Skeletal muscle tissue (tissue), 4 donors: ENCODE results near the gene POLR2B. TPM values are rescaled to one million over a fixed set of nuclear protein-coding genes. Genes with fewer than 3 reads are reported as not detected.
"Not testable (repeated sequence)": the region's sequence is repeated elsewhere in the genome, so short reads cannot be mapped to it uniquely, and the experiment has no call there.

Experiments used
- H3K27ac ChIP-seq: one replicate; pipeline ENCODE4 v1.7.0; 2013; ENCODE audit warnings: mild to moderate bottlenecking, low read depth, low read length, inconsistent platforms
- H3K27me3 ChIP-seq, 3 donors: one replicate each; pipeline ENCODE4 v1.7.0; 2013; ENCODE audit warnings: low read length in 3 of 3; ENCODE audit not compliant: control insufficient read depth in 3 of 3, insufficient read depth in 3 of 3
- H3K36me3 ChIP-seq, 3 donors: one replicate each; pipeline ENCODE4 v1.7.0; 2013; ENCODE audit warnings: low read length in 3 of 3; ENCODE audit not compliant: control insufficient read depth in 3 of 3, insufficient read depth in 3 of 3
- H3K4me1 ChIP-seq, 3 donors: one replicate each; pipeline ENCODE4 v1.7.0; 2013; ENCODE audit warnings: low read length in 3 of 3, mild to moderate bottlenecking in 3 of 3; ENCODE audit not compliant: control insufficient read depth in 3 of 3, insufficient read depth in 3 of 3
- H3K4me3 ChIP-seq, 3 donors: one replicate each; pipeline ENCODE4 v1.7.0; 2013; ENCODE audit warnings: low read length in 3 of 3
- H3K9ac ChIP-seq, 3 donors: one replicate each; pipeline ENCODE4 v1.7.0; 2013; ENCODE audit warnings: low read length in 3 of 3, mild to moderate bottlenecking in 3 of 3, moderate library complexity in 2 of 3, low read depth in 1 of 3
- H3K9me3 ChIP-seq, 3 donors: one replicate each; pipeline ENCODE4 v1.7.0; 2013; ENCODE audit warnings: low read length in 3 of 3; ENCODE audit not compliant: control insufficient read depth in 3 of 3
- total RNA-seq: library from RNA; depleted of rRNA; stranded (reverse); fragments of >200 nt; gene quantifications from one replicate; pipeline ENCODE4 v1.2.3, GENCODE V29; 2014
- donor health status: Osteomylitis.

POLR2B gene
- total RNA-seq, 1 donor from 2014 or later, result 101 TPM

DNA sequence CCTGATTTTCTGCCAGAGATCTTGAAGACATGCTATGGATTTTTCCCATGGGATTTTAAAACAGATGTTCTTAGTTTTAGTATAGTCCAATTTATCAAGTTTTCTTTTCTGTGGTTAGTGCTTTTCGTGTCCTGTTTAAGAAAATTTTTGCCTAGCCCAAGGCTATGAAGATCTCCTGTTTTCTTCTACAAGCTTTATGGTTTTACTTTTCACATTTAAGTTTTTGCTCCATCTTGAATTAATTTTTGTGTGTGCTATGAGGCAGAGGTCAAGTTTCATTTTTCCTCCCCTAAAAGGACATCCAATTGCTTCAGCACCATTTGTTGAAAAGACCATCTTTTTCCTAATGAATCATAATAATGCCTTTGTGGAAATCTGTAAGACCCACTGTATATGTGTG lies 65.6 kb downstream of the POLR2B start:
- Histone ChIP-seq H3K27me3 (no peaks in the 10 kb centered on the region), H3K9me3 (no peaks in the 10 kb centered on the region), H3K4me3 (peak overlapping the region in 1 of 3 donors; percentile 23), H3K36me3 (peaks cover 0 to 4% (median 0%) of the 10 kb centered on the region in 3 donors), H3K4me1 (peaks cover 6 to 21% (median 18%) of the 10 kb centered on the region in 3 donors), H3K27ac (peak overlapping the region; percentile 82), H3K9ac (no peak overlapping the region)

DNA sequence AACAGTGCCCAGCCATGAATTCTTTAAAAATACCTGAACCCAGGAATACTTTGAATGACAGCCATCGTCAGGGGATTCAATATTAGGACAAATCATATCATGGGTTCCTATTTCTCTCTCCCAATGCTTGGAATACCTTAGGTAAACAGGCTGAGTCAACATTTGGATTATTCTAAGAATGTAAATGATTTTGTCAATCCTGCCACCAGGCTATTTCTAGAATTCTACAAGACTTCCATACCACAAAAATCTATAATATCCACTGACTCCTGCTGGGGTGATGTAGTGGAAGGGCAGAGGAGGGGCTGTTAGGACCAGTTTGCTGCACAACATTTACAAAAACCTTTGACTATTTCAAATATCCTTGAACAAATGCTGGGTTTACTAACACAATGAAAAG lies 66.3 kb downstream of the POLR2B start:
- Histone ChIP-seq H3K36me3 (peaks cover 0 to 4% (median 0%) of the 10 kb centered on the region in 3 donors), H3K9me3 (no peaks in the 10 kb centered on the region), H3K4me3 (no peak overlapping the region), H3K27me3 (no peaks in the 10 kb centered on the region), H3K27ac (peak overlapping the region; percentile 82), H3K9ac (no peak overlapping the region), H3K4me1 (peaks cover 6 to 24% (median 18%) of the 10 kb centered on the region in 3 donors)

DNA sequence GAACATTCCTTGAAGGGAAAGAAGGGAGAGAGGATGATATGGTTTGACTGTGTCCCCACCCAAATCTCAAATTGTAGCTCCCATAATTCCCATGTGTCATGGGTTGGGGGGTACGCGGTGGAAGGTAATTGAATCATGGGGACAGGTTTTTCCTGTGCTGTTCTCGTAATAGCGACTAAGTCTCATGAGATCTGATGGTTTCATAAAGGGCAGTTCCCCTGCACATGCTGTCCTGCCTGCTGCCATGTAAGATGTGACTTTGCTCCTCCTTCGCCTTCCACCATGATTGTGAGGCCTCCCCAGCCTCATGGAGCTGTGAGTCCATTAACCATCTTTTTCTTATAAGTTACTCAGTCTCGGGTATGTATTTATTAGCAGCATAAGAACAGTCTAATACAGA lies 68.3 kb downstream of the POLR2B start:
- not testable (repeated sequence) for H3K4me3 ChIP-seq, H3K9me3 ChIP-seq, H3K9ac ChIP-seq, H3K36me3 ChIP-seq, H3K27me3 ChIP-seq
- H3K4me1 ChIP-seq, result peaks cover 20 to 25% (median 24%) of the 10 kb centered on the region in 3 donors
- H3K27ac ChIP-seq, result peak overlapping the region; percentile 33

DNA sequence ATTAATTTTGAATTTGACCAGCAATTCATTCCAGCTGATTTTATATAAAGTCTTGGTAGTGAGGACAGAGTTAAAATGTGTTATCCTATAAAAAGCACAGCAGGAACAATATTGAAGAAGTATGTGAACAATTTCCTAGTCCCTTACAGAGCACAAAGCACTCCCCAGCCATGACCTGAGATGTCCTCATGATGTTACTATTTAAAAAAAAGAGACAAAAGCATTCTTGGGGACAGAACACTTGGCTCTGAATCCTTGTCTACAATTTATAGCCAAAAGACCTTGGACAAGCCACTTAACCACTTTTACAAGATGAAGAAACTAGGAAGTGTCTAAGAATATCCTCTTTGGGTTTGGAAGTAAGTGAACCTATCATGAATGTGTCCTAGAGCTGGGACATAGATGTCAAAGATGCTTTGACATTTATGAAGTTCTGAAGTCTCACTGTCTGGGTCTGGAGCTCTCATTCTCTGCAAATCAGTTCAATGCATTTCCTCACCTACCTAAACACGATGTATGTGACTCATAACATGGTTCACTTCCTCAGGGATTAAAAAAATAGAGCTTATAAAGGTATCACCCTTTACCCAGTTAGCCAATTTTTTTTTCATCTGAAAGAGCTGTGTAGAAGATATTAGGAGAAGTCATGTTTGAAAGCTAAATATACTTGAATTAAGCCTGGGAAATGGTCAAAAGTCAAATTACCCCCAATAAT lies 70.1 kb downstream of the POLR2B start:
- Histone ChIP-seq H3K27me3 (no peaks in the 10 kb centered on the region), H3K4me3 (no peak overlapping the region), H3K36me3 (no peaks in the 10 kb centered on the region), H3K4me1 (peaks cover 17 to 32% (median 21%) of the 10 kb centered on the region in 3 donors), H3K9me3 (no peaks in the 10 kb centered on the region), H3K27ac (peak overlapping the region; percentile 30), H3K9ac (no peak overlapping the region)

DNA sequence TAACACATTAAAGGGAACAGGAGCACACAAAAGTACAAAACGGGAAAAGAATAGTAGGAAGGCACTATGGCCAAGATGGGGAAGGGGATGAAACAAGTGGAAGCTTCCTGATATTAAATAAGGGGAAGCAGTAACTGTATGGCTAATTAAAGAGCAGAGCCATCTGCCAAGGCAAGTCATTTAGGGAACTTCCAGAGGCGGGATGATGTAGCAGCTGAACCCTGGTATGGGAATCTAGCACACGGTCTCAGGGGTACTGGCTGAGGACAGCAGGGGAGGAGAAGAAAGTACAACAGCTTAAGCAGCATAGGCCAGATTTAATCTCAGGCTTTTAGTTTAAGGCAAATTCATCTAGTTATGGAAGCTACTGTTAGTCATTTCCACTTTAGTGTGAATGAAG lies 72.4 kb downstream of the POLR2B start:
- no peak overlapping the region for H3K4me3 ChIP-seq
- no peak overlapping the region for H3K9ac ChIP-seq
- H3K27ac ChIP-seq, result peak overlapping the region; percentile 59
- H3K9me3 ChIP-seq, result no peaks in the 10 kb centered on the region
- H3K4me1 ChIP-seq, result peaks cover 14 to 30% (median 18%) of the 10 kb centered on the region in 3 donors
- no peaks in the 10 kb centered on the region for H3K36me3 ChIP-seq
- H3K27me3 ChIP-seq, result no peaks in the 10 kb centered on the region

DNA sequence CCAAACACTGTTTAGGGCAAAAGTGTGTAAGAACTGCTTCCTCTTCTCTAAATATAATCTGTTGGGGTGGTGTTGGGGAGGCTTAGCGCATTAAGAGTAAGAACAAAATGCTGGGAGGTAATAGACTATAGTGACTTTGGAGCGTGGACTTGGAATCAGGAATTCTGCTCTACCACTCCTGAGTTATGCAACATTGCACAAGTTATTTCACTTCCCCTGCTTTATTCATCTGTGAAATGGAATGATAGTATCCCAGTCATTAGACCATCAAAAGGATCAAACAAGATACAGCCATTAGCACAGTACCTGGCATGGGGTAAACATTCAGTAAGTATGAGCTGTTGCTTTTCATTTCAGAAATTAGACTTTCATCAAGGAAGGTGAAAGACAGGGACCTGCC lies 72.8 kb downstream of the POLR2B start:
- Histone ChIP-seq H3K36me3 (no peaks in the 10 kb centered on the region), H3K9ac (no peak overlapping the region), H3K4me3 (no peak overlapping the region), H3K27me3 (no peaks in the 10 kb centered on the region), H3K9me3 (no peaks in the 10 kb centered on the region), H3K27ac (peak overlapping the region; percentile 59), H3K4me1 (peaks cover 11 to 30% (median 18%) of the 10 kb centered on the region in 3 donors)

DNA sequence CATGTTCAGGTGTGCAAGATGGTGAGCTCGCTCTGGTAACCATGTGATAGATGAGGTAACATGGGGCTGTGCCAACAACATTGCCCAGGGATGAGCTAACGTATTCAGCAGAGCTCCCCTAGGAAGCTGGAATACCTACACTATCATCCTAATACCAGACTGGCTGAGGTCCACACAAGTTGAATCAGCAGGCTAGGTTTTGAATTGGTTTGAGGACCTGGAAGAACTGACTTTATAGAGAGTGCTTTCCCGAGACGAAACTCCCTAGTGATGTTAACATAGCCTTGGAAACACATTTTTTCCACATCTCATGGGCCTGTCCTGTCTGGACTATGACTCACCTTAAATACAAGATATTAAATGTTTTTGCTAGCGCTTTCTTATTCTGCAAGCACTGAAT lies 74.8 kb downstream of the POLR2B start:
- no peak overlapping the region for H3K9ac ChIP-seq
- H3K27ac ChIP-seq, result no peak overlapping the region

DNA sequence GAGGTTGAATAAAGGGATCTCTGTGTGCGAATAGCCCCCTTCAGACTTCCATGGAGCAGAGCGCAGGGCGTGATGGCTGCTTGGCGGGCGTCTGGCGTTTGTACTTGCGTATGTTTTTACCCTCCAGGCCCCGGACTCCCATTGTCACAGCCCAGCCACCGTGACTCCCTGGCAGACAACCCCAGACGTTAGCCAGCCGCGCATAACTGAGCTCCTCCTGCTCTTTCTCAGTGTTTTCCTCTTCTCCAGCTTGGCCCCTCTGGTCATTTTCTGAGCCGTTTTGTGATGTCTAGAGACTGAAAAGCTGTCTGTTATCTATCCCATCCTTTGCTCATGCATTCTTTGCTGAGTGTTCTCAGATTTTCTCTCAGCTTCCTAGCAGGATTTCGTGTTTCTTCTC lies 77.2 kb downstream of the POLR2B start:
- Histone ChIP-seq H3K4me3 (no peak overlapping the region), H3K36me3 (no peaks in the 10 kb centered on the region), H3K27me3 (no peaks in the 10 kb centered on the region), H3K9ac (no peak overlapping the region), H3K27ac (peak overlapping the region; percentile 21), H3K9me3 (no peaks in the 10 kb centered on the region), H3K4me1 (peaks cover 9 to 23% (median 11%) of the 10 kb centered on the region in 3 donors)

More for the DNA sequence above, 74.8 kb downstream of the POLR2B start:
- Histone ChIP-seq H3K4me1 (peaks cover 11 to 30% (median 18%) of the 10 kb centered on the region in 3 donors), H3K36me3 (no peaks in the 10 kb centered on the region), H3K27me3 (no peaks in the 10 kb centered on the region), H3K4me3 (no peak overlapping the region), H3K9me3 (no peaks in the 10 kb centered on the region)

DNA sequence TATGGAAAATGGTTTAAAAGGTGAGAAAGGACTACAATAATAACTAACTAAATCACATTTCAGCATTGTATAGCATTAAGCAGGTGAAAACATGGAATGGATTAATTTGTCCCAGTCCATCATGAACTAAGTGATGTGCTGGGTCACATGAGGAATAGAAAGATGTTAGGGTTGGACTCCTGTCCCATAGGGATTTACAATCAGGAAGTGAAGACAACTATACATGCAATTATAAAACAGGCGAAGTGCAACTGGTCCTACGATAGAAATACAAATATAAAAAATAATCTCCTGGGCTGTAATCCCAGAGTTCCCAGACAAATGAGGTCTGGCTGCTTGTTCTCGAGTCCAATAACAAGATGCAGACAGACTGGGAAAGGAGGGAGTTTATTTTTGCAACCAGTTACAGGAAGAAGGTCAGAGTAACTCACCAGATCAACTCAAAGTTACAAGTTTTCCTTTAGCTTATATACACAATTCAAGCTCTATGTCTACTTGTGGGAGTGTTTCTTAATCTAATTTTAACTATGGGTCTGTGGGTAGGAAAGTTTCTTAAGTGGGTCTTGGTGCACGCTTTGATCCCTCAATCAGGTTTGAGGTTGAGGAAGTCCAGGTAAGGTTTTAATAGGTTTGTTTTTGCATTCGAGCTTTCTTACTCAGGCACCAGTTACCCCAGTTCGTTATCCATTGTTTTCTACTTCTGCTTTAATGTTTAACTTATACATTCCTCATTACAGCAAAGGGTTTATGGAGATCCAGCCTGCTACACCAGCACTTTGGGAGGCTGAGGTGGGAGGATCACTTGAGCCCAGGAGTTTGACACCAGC lies 81.4 kb downstream of the POLR2B start:
- Histone ChIP-seq H3K27me3 (no peaks in the 10 kb centered on the region), H3K36me3 (no peaks in the 10 kb centered on the region), H3K4me3 (no peak overlapping the region), H3K9me3 (no peaks in the 10 kb centered on the region), H3K27ac (peak overlapping the region; percentile 33), H3K9ac (no peak overlapping the region), H3K4me1 (peaks cover 0 to 20% (median under 1%) of the 10 kb centered on the region in 3 donors)

DNA sequence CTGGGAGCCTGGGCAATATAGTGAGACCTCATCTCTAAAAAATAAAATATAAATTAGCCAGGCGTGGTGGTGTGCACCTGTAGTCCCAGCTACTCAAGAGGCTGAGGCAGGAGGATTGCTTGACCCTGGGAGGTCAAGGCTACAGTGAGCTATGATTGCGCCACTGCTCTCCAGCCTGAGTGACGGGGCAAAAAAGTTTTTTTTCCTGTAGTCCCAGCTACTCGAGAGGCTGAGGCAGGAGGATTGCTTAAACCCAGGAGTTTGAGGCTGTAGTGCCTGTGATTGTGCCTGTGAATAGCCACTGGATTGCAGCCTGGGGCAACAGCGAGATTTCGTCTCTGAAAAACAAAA lies 82.0 kb downstream of the POLR2B start:
- H3K27me3 ChIP-seq, H3K4me3 ChIP-seq, H3K9me3 ChIP-seq, H3K9ac ChIP-seq, H3K36me3 ChIP-seq: not testable (repeated sequence)
- peaks cover 2 to 22% (median 5%) of the 10 kb centered on the region in 3 donors for H3K4me1 ChIP-seq
- peak overlapping the region; percentile 33 for H3K27ac ChIP-seq
